Measurements from ENCODE around the gene NPTX1.
A peak's percentile ranks its signal among the peaks of the same experiment; 100 is the strongest.
"Not testable (repeated sequence)": the region's sequence is repeated elsewhere in the genome, so short reads cannot be mapped to it uniquely, and the experiment has no call there.

The NPTX1 gene

GRCh38 chr17:80510772-80511171 lies 34.4 kb upstream of the NPTX1 start:
- TF ChIP-seq CTCF (IDR thresholded peaks at IDR 0.05; ENCODE audit: insufficient read depth, low read depth, low read length, missing control alignments), result no peak

GRCh38 chr17:80510132-80510531 lies 33.7 kb upstream of the NPTX1 start:
- DNase-seq (ENCODE audit: low read depth), result no peak
- TF ChIP-seq CTCF (IDR thresholded peaks at IDR 0.05; ENCODE audit: insufficient read depth, low read depth, low read length, missing control alignments), result no peak
- H3K4me3 ChIP-seq (ENCODE audit: low read length), result no peak overlapping the region

More at GRCh38 chr17:80510772-80511171, 34.4 kb upstream of the NPTX1 start:
- no peak for DNase-seq (ENCODE audit: low read depth)
- no peak overlapping the region for H3K4me3 ChIP-seq (ENCODE audit: low read length)

- no peak for TF ChIP-seq CTCF (IDR thresholded peaks at IDR 0.05; ENCODE audit: insufficient read depth, low read depth, low read length, missing control alignments)
- DNase-seq (ENCODE audit: low read depth), result no peak
- no peak overlapping the region for H3K4me3 ChIP-seq (ENCODE audit: low read length)
These were observed 32.9 kb upstream of the NPTX1 start for GRCh38 chr17:80509311-80509710.

- TF ChIP-seq CTCF (IDR thresholded peaks at IDR 0.05; ENCODE audit: insufficient read depth, low read depth, low read length, missing control alignments), result no peak
- no peak for DNase-seq (ENCODE audit: low read depth)
- H3K4me3 ChIP-seq (ENCODE audit: low read length), result no peak overlapping the region
These were observed 31.6 kb upstream of the NPTX1 start for GRCh38 chr17:80507965-80508364.

- DNase-seq (ENCODE audit: low read depth), result peak; percentile 29
- H3K4me3 ChIP-seq (ENCODE audit: low read length), result not testable (repeated sequence)
These were observed 30.8 kb upstream of the NPTX1 start for GRCh38 chr17:80507177-80507576.

GRCh38 chr17:80504686-80505413 lies 28.4 kb upstream of the NPTX1 start:
- no peak for TF ChIP-seq CTCF (IDR thresholded peaks at IDR 0.05; ENCODE audit: insufficient read depth, low read depth, low read length, missing control alignments)
- no peak overlapping the region for H3K4me3 ChIP-seq (ENCODE audit: low read length)
- DNase-seq (ENCODE audit: low read depth), result no peak

GRCh38 chr17:80503921-80504320 lies 27.5 kb upstream of the NPTX1 start:
- H3K4me3 ChIP-seq (ENCODE audit: low read length), result no peak overlapping the region
- TF ChIP-seq CTCF (IDR thresholded peaks at IDR 0.05; ENCODE audit: insufficient read depth, low read depth, low read length, missing control alignments), result no peak
- no peak for DNase-seq (ENCODE audit: low read depth)

All from epithelial cell of esophagus (primary cell).